K562 (cell line): ENCODE measurements around the gene CREM. TPM values are rescaled to one million over a fixed set of nuclear protein-coding genes. Genes with fewer than 3 reads are reported as not detected.
A peak's percentile ranks its signal among the peaks of the same experiment; 100 is the strongest.

ENCODE experiments used
- ADNP ChIP-seq: fragments of 200-800 bp; sonication (Bioruptor generic); IDR thresholded peaks from 2 replicates; pipeline ENCODE4 v1.6.1; 2016; ENCODE audit warnings: missing genetic modification characterization, missing compliant biosample characterization
- ATF4 ChIP-seq: fragments of 450-650 bp; formaldehyde crosslinking; IDR thresholded peaks from 2 replicates; pipeline ENCODE4 v1.4.0; 2022; ENCODE audit warnings: mild to moderate bottlenecking, moderate library complexity
- CCAR2 ChIP-seq: fragments of 200-400 bp; formaldehyde crosslinking; IDR thresholded peaks from 2 replicates; pipeline ENCODE4 v1.6.1; 2017; ENCODE audit warnings: mild to moderate bottlenecking, low read depth, low read length
- CREB5 ChIP-seq: fragments of 250-450 bp; sonication (Bioruptor Pico); IDR thresholded peaks from 2 replicates; pipeline ENCODE4 v1.5.0; 2020; ENCODE audit warnings: mild to moderate bottlenecking
- E2F4 ChIP-seq: sonication (generic); formaldehyde crosslinking; IDR thresholded peaks from 2 replicates; pipeline ENCODE4 v1.8.0; 2022; ENCODE audit warnings: mild to moderate bottlenecking, low read depth, missing genetic modification reagents
- ESRRA ChIP-seq: fragments of 450-650 bp; IDR thresholded peaks from 2 replicates; pipeline ENCODE4 v1.6.1; 2014; ENCODE audit warnings: low read depth, mild to moderate bottlenecking, moderate library complexity, borderline replicate concordance
- FOXP4 ChIP-seq: sonication (generic); formaldehyde crosslinking; IDR thresholded peaks from 2 replicates; pipeline ENCODE4 v1.8.0; 2022; ENCODE audit warnings: mild to moderate bottlenecking, missing genetic modification reagents, borderline replicate concordance
- HOMEZ ChIP-seq: fragments of 250-450 bp; sonication (Bioruptor Pico); IDR thresholded peaks from 2 replicates; pipeline ENCODE4 v1.4.0; 2020; ENCODE audit warnings: mild to moderate bottlenecking, moderate library complexity
- NR0B1 ChIP-seq: fragments of 450-650 bp; IDR thresholded peaks from one replicate; pipeline ENCODE4 v1.6.1; 2018; ENCODE audit warnings: mild to moderate bottlenecking, moderate library complexity; ENCODE audit not compliant: partially characterized antibody
- POU5F1 ChIP-seq: fragments of 150-350 bp; IDR thresholded peaks from 2 replicates; pipeline ENCODE4 v1.6.1; 2014; ENCODE audit warnings: borderline replicate concordance, low read length, low read depth, mild to moderate bottlenecking; ENCODE audit not compliant: partially characterized antibody
- TRIM28 ChIP-seq: fragments of 450-650 bp; IDR thresholded peaks from 2 replicates; pipeline ENCODE4 v1.6.1; 2017
- XRCC3 ChIP-seq: fragments of 450-650 bp; IDR thresholded peaks from 2 replicates; pipeline ENCODE4 v1.6.1; 2017; ENCODE audit warnings: mild to moderate bottlenecking, moderate library complexity
- ZBTB26 ChIP-seq: fragments of 450-650 bp; formaldehyde crosslinking; IDR thresholded peaks from 2 replicates; pipeline ENCODE4 v1.4.0; 2022; ENCODE audit warnings: missing genetic modification characterization
- ZSCAN32 ChIP-seq: fragments of 450-650 bp; formaldehyde crosslinking; IDR thresholded peaks from 2 replicates; pipeline ENCODE4 v1.4.0; 2020; ENCODE audit warnings: mild to moderate bottlenecking, moderate library complexity
- polyA plus RNA-seq, 8 experiments: library from polyadenylated mRNA; depleted of rRNA in 4 of 8; stranded (reverse) in 5 of 8; unstranded in 3 of 8; fragments of >200 nt; fragmentation: Nextera tagmentation in 2 of 8; fragmentation: Illumina TruSeq in 1 of 8; extraction: Ambion mirVana in 2 of 8; extraction: Trizol in 1 of 8; gene quantifications; 2 replicates each; pipeline versions ENCODE4 v1.2.1 to v1.2.3, GENCODE V29; 2011 to 2014; ENCODE audit warnings: inconsistent platforms in 1 of 8, missing spikeins in 1 of 8
- total RNA-seq, 7 experiments: library from RNA; depleted of rRNA in 6 of 7; stranded (reverse); fragments of >200 nt in 6 of 7; fragmentation: Illumina TruSeq in 2 of 7; extraction: Trizol in 2 of 7; gene quantifications; 2 replicates each; pipeline versions ENCODE4 v1.2.1 to v1.2.3, GENCODE V29; 2011 to 2021; ENCODE audit warnings: low replicate concordance in 1 of 7

CREM gene
- total and polyA plus RNA-seq, 9 of the 15 experiments (the other 6 are each of a cell fraction or from before 2014, with no cell fraction given): 39.1 to 70.2 (median 48.3) TPM

DNA sequence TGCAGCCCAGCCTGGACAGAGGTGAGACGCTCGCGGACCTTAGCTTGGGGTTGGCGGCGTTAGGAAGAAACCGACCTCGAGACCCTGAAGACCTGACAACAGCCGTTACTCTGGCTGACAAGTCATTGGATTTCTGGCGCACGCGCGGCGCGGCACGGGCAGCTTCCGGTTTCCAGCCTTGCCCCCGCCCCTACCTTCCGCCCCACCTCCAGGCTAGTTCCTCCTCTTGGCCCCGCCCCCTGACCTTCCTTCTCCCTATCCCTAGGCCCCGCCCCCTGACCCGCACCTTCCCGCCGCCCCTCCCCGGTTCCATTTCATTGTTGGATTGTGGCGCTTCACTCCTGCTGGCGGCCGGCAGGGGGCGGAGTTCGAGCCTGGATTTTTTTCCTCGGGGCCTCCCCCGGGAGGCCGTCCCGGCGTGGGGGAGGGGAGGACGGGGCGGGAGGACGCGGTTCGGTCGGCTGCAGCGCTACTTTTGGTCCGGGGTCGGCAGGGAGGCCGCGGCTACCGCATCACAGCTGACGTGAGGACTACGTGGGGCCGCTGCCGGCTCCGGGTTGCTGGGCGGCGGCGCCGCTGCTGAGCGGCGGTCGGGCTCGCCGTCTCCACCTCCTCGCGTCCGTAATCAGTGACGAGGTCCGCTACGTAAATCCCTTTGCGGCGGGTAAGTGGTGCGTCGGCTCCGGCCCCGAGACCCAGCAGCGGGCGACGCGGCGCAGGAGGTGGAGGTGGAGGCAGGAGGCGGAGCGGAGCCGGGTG, at the start of gene CREM (continued):
- TF ChIP-seq CCAR2: no peak
- TF ChIP-seq FOXP4 (CRISPR knock-in tag): no peak
- no peak for TF ChIP-seq HOMEZ (CRISPR knock-in tag)
- TF ChIP-seq TRIM28: no peak
- TF ChIP-seq CREB5 (CRISPR knock-in tag): no peak
- no peak for TF ChIP-seq POU5F1
- TF ChIP-seq ESRRA: peak; percentile 57; the same call in 1 of the 2 replicates
- TF ChIP-seq XRCC3: no peak
- TF ChIP-seq ATF4 (CRISPR knock-in tag): no peak
- no peak for TF ChIP-seq NR0B1
- TF ChIP-seq E2F4 (CRISPR knock-in tag): no peak
- TF ChIP-seq ADNP (tag): no peak
- no peak for TF ChIP-seq ZSCAN32
- TF ChIP-seq ZBTB26 (CRISPR knock-in tag): no peak
